DOHH2 (cell line): ENCODE measurements around the gene ZNF891.

Experiments used
- CTCF ChIP-seq: fragments of 200-600 bp; sonication (generic); IDR thresholded peaks from one replicate; pipeline ENCODE4 v1.5.1; 2014; ENCODE audit warnings: antibody characterized with exemption, mild to moderate bottlenecking, low read depth, low read length; ENCODE audit not compliant: poor library complexity, severe bottlenecking
- EZH2phosphoT487 ChIP-seq: fragments of 200-600 bp; sonication (generic); IDR thresholded peaks from 2 replicates; pipeline ENCODE4 v1.6.1; 2017; ENCODE audit warnings: borderline replicate concordance, mild to moderate bottlenecking, antibody characterized with exemption, low read length, moderate library complexity, mixed read lengths

GRCh38 chr12:133083345-133083744 lies 46.7 kb downstream of the ZNF891 start:
- TF ChIP-seq CTCF (no peak), EZH2phosphoT487 (no peak)
